Neural cell (in vitro differentiated cells): ENCODE measurements around the gene EMC8. TPM values are rescaled to one million over a fixed set of nuclear protein-coding genes. Genes with fewer than 3 reads are reported as not detected.

Experiments used
- H2AFZ ChIP-seq: fragments of 200-600, 300-800 bp; sonication (generic), shearing (Covaris generic); 2 replicates; pipeline ENCODE4 v1.6.0; 2014; ENCODE audit warnings: low read depth, mild to moderate bottlenecking, antibody characterized with exemption, low read length, moderate library complexity
- H3F3A ChIP-seq: fragments of 200-600 bp; shearing (Covaris generic); 2 replicates; pipeline ENCODE4 v1.6.1; 2016; ENCODE audit warnings: mild to moderate bottlenecking, moderate library complexity, mixed read lengths, antibody characterized with exemption, low read length; ENCODE audit not compliant: insufficient read depth, poor library complexity, severe bottlenecking
- H3K27ac ChIP-seq: fragments of 200-600, 300-800 bp; sonication (generic), shearing (Covaris generic); 2 replicates; pipeline ENCODE4 v1.5.1; 2014; ENCODE audit warnings: mild to moderate bottlenecking, low read length, moderate library complexity
- H3K27me3 ChIP-seq: fragments of 300-800, 200-600 bp; sonication (generic), shearing (Covaris generic); 2 replicates; pipeline ENCODE4 v1.6.0; 2014; ENCODE audit warnings: mild to moderate bottlenecking, low read depth, low read length, moderate library complexity; ENCODE audit not compliant: insufficient read depth
- H3K36me3 ChIP-seq: fragments of 300-800, 200-600 bp; sonication (generic), shearing (Covaris generic); 2 replicates; pipeline ENCODE4 v1.5.1; 2014; ENCODE audit warnings: mild to moderate bottlenecking, antibody characterized with exemption, low read length, moderate library complexity; ENCODE audit not compliant: insufficient read depth
- H3K4me2 ChIP-seq: fragments of 300-800, 200-600 bp; sonication (generic), shearing (Covaris generic); 2 replicates; pipeline ENCODE4 v1.6.0; 2014; ENCODE audit warnings: mild to moderate bottlenecking, low read length
- H3K4me3 ChIP-seq: fragments of 300-800, 200-600 bp; sonication (generic), shearing (Covaris generic); 2 replicates; pipeline ENCODE4 v1.5.1; 2014; ENCODE audit warnings: mild to moderate bottlenecking, low read length, moderate library complexity
- H3K79me2 ChIP-seq: fragments of 200-600 bp; shearing (Covaris generic); replicated peaks from 2 replicates; pipeline ENCODE4 v1.6.0; 2014; ENCODE audit warnings: mild to moderate bottlenecking, low read length, moderate library complexity; ENCODE audit not compliant: insufficient read depth
- H3K9ac ChIP-seq: fragments of 300-800, 200-600 bp; sonication (generic), shearing (Covaris generic); 2 replicates; pipeline ENCODE4 v1.6.1; 2016; ENCODE audit warnings: mild to moderate bottlenecking, low read length, mixed read lengths
- H3K9me2 ChIP-seq: fragments of 200-600 bp; shearing (Covaris generic); 2 replicates; pipeline ENCODE4 v1.6.1; 2016; ENCODE audit warnings: mild to moderate bottlenecking, low read length, mixed read lengths; ENCODE audit not compliant: insufficient read depth
- H3K9me3 ChIP-seq: fragments of 200-600, 300-800 bp; sonication (generic), shearing (Covaris generic); 2 replicates; pipeline ENCODE4 v1.6.1; 2016; ENCODE audit warnings: mild to moderate bottlenecking, mixed run types, low read length, moderate library complexity, mixed read lengths
- H4K20me1 ChIP-seq: fragments of 200-600 bp; shearing (Covaris generic); 2 replicates; pipeline ENCODE4 v1.6.1; 2016; ENCODE audit warnings: mild to moderate bottlenecking, mixed run types; ENCODE audit not compliant: insufficient read depth
- CTCF ChIP-seq: fragments of 450-650 bp; IDR thresholded peaks from 2 replicates; pipeline ENCODE4 v1.5.1; 2014; ENCODE audit warnings: antibody characterized with exemption, mild to moderate bottlenecking, moderate library complexity; ENCODE audit not compliant: poor library complexity, severe bottlenecking
- EP300 ChIP-seq: fragments of 450-650 bp; conservative IDR thresholded peaks from 2 replicates; pipeline ENCODE4 v1.6.1; 2014; ENCODE audit warnings: antibody characterized with exemption, mild to moderate bottlenecking, moderate library complexity; ENCODE audit not compliant: poor library complexity, severe bottlenecking
- EZH2 ChIP-seq: fragments of 200-600, 300-800 bp; shearing (Covaris generic), sonication (generic); IDR thresholded peaks from 2 replicates; pipeline ENCODE4 v1.6.1; 2014; ENCODE audit warnings: antibody characterized with exemption, low read length, borderline replicate concordance, mild to moderate bottlenecking; ENCODE audit not compliant: insufficient read depth, poor library complexity, severe bottlenecking
- MXI1 ChIP-seq: fragments of 450-650 bp; conservative IDR thresholded peaks from 2 replicates; pipeline ENCODE4 v1.6.1; 2014; ENCODE audit warnings: antibody characterized with exemption, mild to moderate bottlenecking; ENCODE audit not compliant: poor library complexity, severe bottlenecking
- POLR2AphosphoS5 ChIP-seq: IDR thresholded peaks from 2 replicates; pipeline ENCODE4 v1.6.1; 2012
- RAD21 ChIP-seq: fragments of 450-650 bp; conservative IDR thresholded peaks from 2 replicates; pipeline ENCODE4 v1.6.1; 2014; ENCODE audit warnings: antibody characterized with exemption, mild to moderate bottlenecking, moderate library complexity
- SMC3 ChIP-seq: fragments of 450-650 bp; conservative IDR thresholded peaks from 2 replicates; pipeline ENCODE4 v1.6.1; 2014; ENCODE audit warnings: antibody characterized with exemption, mild to moderate bottlenecking, moderate library complexity; ENCODE audit not compliant: poor library complexity
- TAF1 ChIP-seq: IDR thresholded peaks from 2 replicates; pipeline ENCODE4 v1.6.1; 2012; ENCODE audit warnings: low read depth
- polyA plus RNA-seq: library from polyadenylated mRNA; depleted of rRNA; stranded (reverse); fragments of >200 nt; gene quantifications from 2 replicates; pipeline ENCODE4 v1.2.3, GENCODE V29; 2014
- TF ChIP-seq, protein P1 (sequence below): IDR thresholded peaks from 2 replicates; pipeline ENCODE4 v1.6.1; 2012; ENCODE audit warnings: borderline replicate concordance

EMC8 gene
- polyA plus RNA-seq, 1 donor from 2014 or later: 38.9 TPM

- Histone ChIP-seq H3K4me2 (no peak overlapping the region), H3F3A (no peaks in the 10 kb centered on the region), H3K36me3 (no peaks in the 10 kb centered on the region), H3K4me3 (no peak overlapping the region), H3K79me2 (no peaks in the 10 kb centered on the region), H3K27ac (no peak overlapping the region), H4K20me1 (no peaks in the 10 kb centered on the region), H2AFZ (no peak overlapping the region), H3K27me3 (no peaks in the 10 kb centered on the region), H3K9me2 (no peaks in the 10 kb centered on the region), H3K9ac (no peak overlapping the region), H3K9me3 (no peaks in the 10 kb centered on the region)
- TF ChIP-seq RAD21 (no peak), POLR2AphosphoS5 (no peak), SMC3 (no peak), EZH2 (no peak), CTCF (no peak), EP300 (no peak), MXI1 (no peak), TAF1 (no peak)
- TF ChIP-seq, protein P1, sequence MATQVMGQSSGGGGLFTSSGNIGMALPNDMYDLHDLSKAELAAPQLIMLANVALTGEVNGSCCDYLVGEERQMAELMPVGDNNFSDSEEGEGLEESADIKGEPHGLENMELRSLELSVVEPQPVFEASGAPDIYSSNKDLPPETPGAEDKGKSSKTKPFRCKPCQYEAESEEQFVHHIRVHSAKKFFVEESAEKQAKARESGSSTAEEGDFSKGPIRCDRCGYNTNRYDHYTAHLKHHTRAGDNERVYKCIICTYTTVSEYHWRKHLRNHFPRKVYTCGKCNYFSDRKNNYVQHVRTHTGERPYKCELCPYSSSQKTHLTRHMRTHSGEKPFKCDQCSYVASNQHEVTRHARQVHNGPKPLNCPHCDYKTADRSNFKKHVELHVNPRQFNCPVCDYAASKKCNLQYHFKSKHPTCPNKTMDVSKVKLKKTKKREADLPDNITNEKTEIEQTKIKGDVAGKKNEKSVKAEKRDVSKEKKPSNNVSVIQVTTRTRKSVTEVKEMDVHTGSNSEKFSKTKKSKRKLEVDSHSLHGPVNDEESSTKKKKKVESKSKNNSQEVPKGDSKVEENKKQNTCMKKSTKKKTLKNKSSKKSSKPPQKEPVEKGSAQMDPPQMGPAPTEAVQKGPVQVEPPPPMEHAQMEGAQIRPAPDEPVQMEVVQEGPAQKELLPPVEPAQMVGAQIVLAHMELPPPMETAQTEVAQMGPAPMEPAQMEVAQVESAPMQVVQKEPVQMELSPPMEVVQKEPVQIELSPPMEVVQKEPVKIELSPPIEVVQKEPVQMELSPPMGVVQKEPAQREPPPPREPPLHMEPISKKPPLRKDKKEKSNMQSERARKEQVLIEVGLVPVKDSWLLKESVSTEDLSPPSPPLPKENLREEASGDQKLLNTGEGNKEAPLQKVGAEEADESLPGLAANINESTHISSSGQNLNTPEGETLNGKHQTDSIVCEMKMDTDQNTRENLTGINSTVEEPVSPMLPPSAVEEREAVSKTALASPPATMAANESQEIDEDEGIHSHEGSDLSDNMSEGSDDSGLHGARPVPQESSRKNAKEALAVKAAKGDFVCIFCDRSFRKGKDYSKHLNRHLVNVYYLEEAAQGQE: no peak
These were observed 64.1 kb downstream of the EMC8 start for GRCh38 chr16:85735225-85735635.

GRCh38 chr16:85734311-85735017 lies 64.9 kb downstream of the EMC8 start:
- Histone ChIP-seq H3K9ac (no peak overlapping the region), H3K4me2 (no peak overlapping the region), H3K36me3 (no peaks in the 10 kb centered on the region), H4K20me1 (no peaks in the 10 kb centered on the region), H3K79me2 (no peaks in the 10 kb centered on the region), H3K27me3 (no peaks in the 10 kb centered on the region), H3F3A (no peaks in the 10 kb centered on the region), H3K4me3 (no peak overlapping the region), H3K9me2 (no peaks in the 10 kb centered on the region), H3K9me3 (no peaks in the 10 kb centered on the region), H2AFZ (no peak overlapping the region), H3K27ac (no peak overlapping the region)
- TF ChIP-seq EP300: no peak
- no peak for TF ChIP-seq SMC3
- no peak for TF ChIP-seq MXI1
- TF ChIP-seq POLR2AphosphoS5: no peak
- no peak for TF ChIP-seq CTCF
- no peak for TF ChIP-seq EZH2
- TF ChIP-seq, protein P1: no peak
- TF ChIP-seq RAD21: no peak
- TF ChIP-seq TAF1: no peak
